ENCODE measurements around the gene IDH3B. TPM values are rescaled to one million over a fixed set of nuclear protein-coding genes. Genes with fewer than 3 reads are reported as not detected.

The IDH3B gene
- total RNA-seq, 1 experiment from 2014 or later: 132 TPM

- no TSS peak for BruUV-seq (replicated peaks)
- Histone ChIP-seq H3K9ac (ENCODE audit: low read length) (no peak overlapping the region), H3K4me3 (replicated peaks in 1 of 2; ENCODE audit: low read depth in 1 of 2, low read length in 2 of 2) (no peak overlapping the region), H3K9me3 (ENCODE audit: control insufficient read depth in 1 of 2, insufficient read depth in 1 of 2, low read depth in 1 of 2, low read length in 2 of 2) (peaks cover 0 to 4% of the 10 kb centered on the region in 2 experiments; a peak in 1 of 4 replicates), H3K27me3 (ENCODE audit: insufficient read depth, low read length) (no peaks in the 10 kb centered on the region), H3K79me2 (ENCODE audit: insufficient read depth, low read length) (no peaks in the 10 kb centered on the region), H3K27ac (ENCODE audit: low read depth, low read length) (no peak overlapping the region), H3K4me1 (ENCODE audit: control insufficient read depth in 1 of 2, insufficient read depth in 2 of 2, low read length in 2 of 2) (no peaks in the 10 kb centered on the region), H3K9me2 (ENCODE audit: insufficient read depth) (no peaks in the 10 kb centered on the region), H4K20me1 (ENCODE audit: insufficient read depth) (no peaks in the 10 kb centered on the region), H3K4me2 (ENCODE audit: low read length) (no peak overlapping the region), H2AFZ (ENCODE audit: low read depth, low read length, poor library complexity, severe bottlenecking) (no peak overlapping the region), H3K36me3 (ENCODE audit: control insufficient read depth in 1 of 2, insufficient read depth in 2 of 2, low read length in 2 of 2) (no peaks in the 10 kb centered on the region)
- ChIA-PET POLR2A (no interaction called here), CTCF (no interaction called here), RAD21 (ENCODE audit: low non-redundant PET in 1 of 2, low total read pairs in 2 of 2, uncharacterized antibody in 2 of 2, unreplicated experiment in 2 of 2) (no interaction called here)
- no peak for TF ChIP-seq EZH2phosphoT487 (IDR thresholded peaks at IDR 0.05; ENCODE audit: borderline replicate concordance)
- TF ChIP-seq SP1 (IDR thresholded peaks at IDR 0.05; ENCODE audit: low read depth): no peak
- TF ChIP-seq ELF1 (IDR thresholded peaks at IDR 0.05; ENCODE audit: borderline replicate concordance, low read depth): no peak
- no peak for TF ChIP-seq CBX3 (IDR thresholded peaks at IDR 0.05; ENCODE audit: low read depth)
- TF ChIP-seq ATF3 (IDR thresholded peaks at IDR 0.05): no peak
- no peak for TF ChIP-seq SIN3A (IDR thresholded peaks at IDR 0.05; ENCODE audit: low read depth)
- TF ChIP-seq EZH2 (IDR thresholded peaks at IDR 0.05): no peak
- no peak for TF ChIP-seq MAX (IDR thresholded peaks at IDR 0.05)
- TF ChIP-seq ZNF274 (IDR thresholded peaks at IDR 0.05; ENCODE audit: low read depth, low read length): no peak
- TF ChIP-seq FOSL1 (IDR thresholded peaks at IDR 0.05; ENCODE audit: low read depth): no peak
- TF ChIP-seq POLR2A (IDR thresholded peaks at IDR 0.05; ENCODE audit: borderline replicate concordance, extremely low read depth, insufficient read depth, insufficient read length): no peak
- no peak for TF ChIP-seq EGR1 (IDR thresholded peaks at IDR 0.05; ENCODE audit: low read depth)
- TF ChIP-seq REST (IDR thresholded peaks at IDR 0.05; ENCODE audit: low read depth): no peak
- TF ChIP-seq POLR2AphosphoS5 (IDR thresholded peaks at IDR 0.05; ENCODE audit: low read depth, low read length): no peak
- no peak for TF ChIP-seq CTCF (IDR thresholded peaks at IDR 0.05 in 2 of 3, conservative IDR thresholded peaks at IDR 0.05 in 1 of 3; ENCODE audit: borderline replicate concordance in 1 of 3, insufficient read depth in 1 of 3, low read depth in 2 of 3, low read length in 2 of 3)
- TF ChIP-seq ZFX (IDR thresholded peaks at IDR 0.05): no peak
- TF ChIP-seq YY1 (IDR thresholded peaks at IDR 0.05; ENCODE audit: extremely low read depth, insufficient replicate concordance, low read depth, low read length): no peak
- TF ChIP-seq JUND (IDR thresholded peaks at IDR 0.05): no peak
- no peak for TF ChIP-seq ZBTB33 (IDR thresholded peaks at IDR 0.05; ENCODE audit: extremely low read depth, insufficient replicate concordance, low read length)
- TF ChIP-seq TCF7L2 (IDR thresholded peaks at IDR 0.05; ENCODE audit: borderline replicate concordance, extremely low read depth, insufficient read depth, insufficient read length): no peak
- intact Hi-C loops (cut with micrococcal nuclease): no loop called here
- ATAC-seq (no peak), DNase-seq (ENCODE audit: low read depth, low spot score) (no peak)
These were observed 51.9 kb downstream of the IDH3B start for GRCh38 chr20:2612073-2612472.
